Measurements from ENCODE around the gene IQCC.
"Not testable (repeated sequence)": the region's sequence is repeated elsewhere in the genome, so short reads cannot be mapped to it uniquely, and the experiment has no call there.

Gene IQCC

GRCh38 chr1:32205401-32206370 is at the start of gene IQCC:
Gene IQCC (plus strand): TSS chr1:32205671. CDS start chr1:32205682, 11 bp downstream.
- peak; percentile 78 for DNase-seq (ENCODE audit: low read depth)

- no peak for DNase-seq (ENCODE audit: low read depth)
Measured at GRCh38 chr1:32159189-32159588, 46.3 kb upstream of the IQCC start.

GRCh38 chr1:32163405-32163804 is 42.1 kb upstream of the IQCC start:
- DNase-seq (ENCODE audit: low read depth): no peak

GRCh38 chr1:32165633-32166032 is 39.8 kb upstream of the IQCC start:
- not testable (repeated sequence) for DNase-seq (ENCODE audit: low read depth)

- DNase-seq (ENCODE audit: low read depth): no peak
Measured at GRCh38 chr1:32170991-32171390, 34.5 kb upstream of the IQCC start.

- no peak for DNase-seq (ENCODE audit: low read depth)
Measured at GRCh38 chr1:32172621-32173245, 32.7 kb upstream of the IQCC start.

GRCh38 chr1:32178380-32179192 is 26.9 kb upstream of the IQCC start:
- DNase-seq (ENCODE audit: low read depth): no peak

GRCh38 chr1:32179193-32179442 is 26.4 kb upstream of the IQCC start:
- DNase-seq (ENCODE audit: low read depth): no peak

- DNase-seq (ENCODE audit: low read depth): peak; percentile 79
Measured at GRCh38 chr1:32179443-32180185, 25.9 kb upstream of the IQCC start, which contains the start of gene TXLNA. Gene TXLNA (plus strand): TSS chr1:32179675. CDS start chr1:32180346, 671 bp downstream.

GRCh38 chr1:32180186-32181060 is 25.0 kb upstream of the IQCC start:
- no peak for DNase-seq (ENCODE audit: low read depth)

- no peak for DNase-seq (ENCODE audit: low read depth)
Measured at GRCh38 chr1:32181065-32181464, 24.4 kb upstream of the IQCC start.

- DNase-seq (ENCODE audit: low read depth): no peak
Measured at GRCh38 chr1:32181563-32181962, 23.9 kb upstream of the IQCC start.

GRCh38 chr1:32182060-32182459 is 23.4 kb upstream of the IQCC start:
- no peak for DNase-seq (ENCODE audit: low read depth)

- no peak for DNase-seq (ENCODE audit: low read depth)
Measured at GRCh38 chr1:32184650-32185049, 20.8 kb upstream of the IQCC start.

GRCh38 chr1:32186077-32186476 is 19.4 kb upstream of the IQCC start:
- DNase-seq (ENCODE audit: low read depth): no peak

- DNase-seq (ENCODE audit: low read depth): no peak
Measured at GRCh38 chr1:32186491-32186890, 19.0 kb upstream of the IQCC start.

- no peak for DNase-seq (ENCODE audit: low read depth)
Measured at GRCh38 chr1:32187850-32188249, 17.6 kb upstream of the IQCC start.

GRCh38 chr1:32192220-32192948 is 13.1 kb upstream of the IQCC start:
- no peak for DNase-seq (ENCODE audit: low read depth)

GRCh38 chr1:32194984-32195383 is 10.5 kb upstream of the IQCC start:
- no peak for DNase-seq (ENCODE audit: low read depth)

- no peak for DNase-seq (ENCODE audit: low read depth)
Measured at GRCh38 chr1:32195531-32195930, 9.9 kb upstream of the IQCC start.

Data from T-helper 22 cell (primary cell).